GM21367 (cell line): ENCODE measurements around the gene TNNC1.

ENCODE experiments used
- ATAC-seq: cut with Tn5 transposase; IDR thresholded peaks from one replicate; pipeline ENCODE4 v1.9.1; 2021; ENCODE audit not compliant: unreplicated experiment

The TNNC1 gene

GRCh38 chr3:52484680-52485461 lies 31.0 kb upstream of the TNNC1 start:
- ATAC-seq = no peak

- no peak for ATAC-seq
These were observed 29.9 kb upstream of the TNNC1 start for GRCh38 chr3:52483577-52484381.

GRCh38 chr3:52483081-52483480 lies 29.2 kb upstream of the TNNC1 start:
- no peak for ATAC-seq

GRCh38 chr3:52481819-52482521 lies 28.1 kb upstream of the TNNC1 start:
- no peak for ATAC-seq

GRCh38 chr3:52480768-52481715 lies 27.2 kb upstream of the TNNC1 start:
- no peak for ATAC-seq

GRCh38 chr3:52479877-52480575 lies 26.2 kb upstream of the TNNC1 start:
- no peak for ATAC-seq

GRCh38 chr3:52479037-52479876 lies 25.4 kb upstream of the TNNC1 start:
- ATAC-seq = no peak

- ATAC-seq = no peak
These were observed 23.9 kb upstream of the TNNC1 start for GRCh38 chr3:52477796-52478095.

GRCh38 chr3:52477076-52477795 lies 23.4 kb upstream of the TNNC1 start:
- ATAC-seq = no peak

GRCh38 chr3:52473026-52473425 lies 19.2 kb upstream of the TNNC1 start:
- ATAC-seq = no peak

- ATAC-seq = no peak
These were observed 18.6 kb upstream of the TNNC1 start for GRCh38 chr3:52472239-52473000.

- no peak for ATAC-seq
These were observed 17.8 kb upstream of the TNNC1 start for GRCh38 chr3:52471371-52472238.

GRCh38 chr3:52470920-52471319 lies 17.1 kb upstream of the TNNC1 start:
- no peak for ATAC-seq

- no peak for ATAC-seq
These were observed 15.2 kb upstream of the TNNC1 start for GRCh38 chr3:52469001-52469400.

- ATAC-seq = no peak
These were observed 14.5 kb upstream of the TNNC1 start for GRCh38 chr3:52468336-52468735.

GRCh38 chr3:52463416-52463815 lies 9.6 kb upstream of the TNNC1 start:
- no peak for ATAC-seq

- no peak for ATAC-seq
These were observed 8.0 kb upstream of the TNNC1 start for GRCh38 chr3:52461874-52462273.
